ENCODE data around the gene OS9. TPM values are rescaled to one million over a fixed set of nuclear protein-coding genes. Genes with fewer than 3 reads are reported as not detected.
A peak's percentile ranks its signal among the peaks of the same experiment; 100 is the strongest.

OS9 gene
- total and polyA plus RNA-seq, 9 of the 15 experiments (the other 6 are each of a cell fraction or from before 2014, with no cell fraction given), result 4.6 to 105 (median 89.5) TPM

DNA sequence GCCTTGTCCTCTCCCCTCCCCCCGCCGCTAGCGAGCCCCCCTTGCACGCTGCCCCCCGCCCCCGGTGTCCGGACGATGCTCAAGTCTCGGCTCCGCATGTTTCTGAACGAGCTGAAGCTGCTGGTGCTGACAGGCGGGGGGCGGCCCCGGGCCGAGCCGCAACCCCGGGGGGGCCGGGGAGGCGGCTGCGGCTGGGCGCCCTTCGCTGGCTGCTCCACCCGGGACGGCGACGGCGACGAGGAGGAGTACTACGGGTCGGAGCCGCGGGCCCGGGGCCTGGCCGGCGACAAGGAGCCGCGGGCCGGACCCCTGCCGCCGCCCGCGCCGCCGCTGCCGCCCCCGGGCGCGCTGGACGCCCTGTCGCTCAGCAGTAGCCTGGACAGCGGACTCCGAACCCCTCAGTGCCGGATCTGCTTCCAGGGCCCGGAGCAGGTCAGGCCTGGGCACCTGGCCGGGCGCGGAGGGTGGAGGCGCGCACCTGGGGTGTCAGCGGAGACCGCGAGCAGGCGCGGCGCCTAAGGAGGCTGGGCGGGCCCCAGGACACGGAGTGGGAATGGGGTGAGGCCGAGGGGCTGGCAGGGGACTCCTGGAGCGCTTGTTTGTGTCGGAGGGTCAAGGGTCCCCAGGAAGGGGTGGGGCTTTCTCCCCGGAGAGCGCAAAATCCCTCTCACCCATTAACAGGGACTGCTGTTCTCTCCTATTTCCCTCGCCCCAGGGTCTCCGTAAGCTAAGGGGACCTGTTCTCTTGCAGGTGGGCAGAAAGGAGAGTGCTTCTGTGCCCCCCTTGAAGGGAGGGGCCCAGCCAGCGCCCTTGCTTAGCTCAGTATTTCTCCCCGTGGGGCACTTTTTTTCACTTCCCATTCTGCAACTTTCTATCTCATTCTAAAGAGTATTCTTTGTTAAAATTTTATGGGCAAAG lies 61.8 kb downstream of the OS9 start (continued):
- no peak for TF ChIP-seq NR2C2 (CRISPR knock-in tag; IDR thresholded peaks at IDR 0.05)
- TF ChIP-seq NR2C2 (tag; IDR thresholded peaks at IDR 0.05), result peak; percentile 45; the same call in 1 of the 2 replicates
- TF ChIP-seq, protein P1, sequence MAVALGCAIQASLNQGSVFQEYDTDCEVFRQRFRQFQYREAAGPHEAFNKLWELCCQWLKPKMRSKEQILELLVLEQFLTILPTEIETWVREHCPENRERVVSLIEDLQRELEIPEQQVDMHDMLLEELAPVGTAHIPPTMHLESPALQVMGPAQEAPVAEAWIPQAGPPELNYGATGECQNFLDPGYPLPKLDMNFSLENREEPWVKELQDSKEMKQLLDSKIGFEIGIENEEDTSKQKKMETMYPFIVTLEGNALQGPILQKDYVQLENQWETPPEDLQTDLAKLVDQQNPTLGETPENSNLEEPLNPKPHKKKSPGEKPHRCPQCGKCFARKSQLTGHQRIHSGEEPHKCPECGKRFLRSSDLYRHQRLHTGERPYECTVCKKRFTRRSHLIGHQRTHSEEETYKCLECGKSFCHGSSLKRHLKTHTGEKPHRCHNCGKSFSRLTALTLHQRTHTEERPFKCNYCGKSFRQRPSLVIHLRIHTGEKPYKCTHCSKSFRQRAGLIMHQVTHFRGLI (CRISPR knock-in tag; IDR thresholded peaks at IDR 0.05), result no peak
- TF ChIP-seq SMARCE1 (IDR thresholded peaks at IDR 0.05), result no peak
- no peak for TF ChIP-seq C11orf30 (IDR thresholded peaks at IDR 0.05; ENCODE audit: low read depth)
- no peak for TF ChIP-seq KLF13 (tag; IDR thresholded peaks at IDR 0.05; ENCODE audit: borderline replicate concordance, low read depth)
- TF ChIP-seq ZFP36 (IDR thresholded peaks at IDR 0.05; ENCODE audit: low read depth, low read length, partially characterized antibody), result no peak
- TF ChIP-seq WHSC1 (IDR thresholded peaks at IDR 0.05; ENCODE audit: low read length), result no peak
- no peak for TF ChIP-seq ZKSCAN3 (CRISPR knock-in tag; IDR thresholded peaks at IDR 0.05)
- TF ChIP-seq, protein P2, sequence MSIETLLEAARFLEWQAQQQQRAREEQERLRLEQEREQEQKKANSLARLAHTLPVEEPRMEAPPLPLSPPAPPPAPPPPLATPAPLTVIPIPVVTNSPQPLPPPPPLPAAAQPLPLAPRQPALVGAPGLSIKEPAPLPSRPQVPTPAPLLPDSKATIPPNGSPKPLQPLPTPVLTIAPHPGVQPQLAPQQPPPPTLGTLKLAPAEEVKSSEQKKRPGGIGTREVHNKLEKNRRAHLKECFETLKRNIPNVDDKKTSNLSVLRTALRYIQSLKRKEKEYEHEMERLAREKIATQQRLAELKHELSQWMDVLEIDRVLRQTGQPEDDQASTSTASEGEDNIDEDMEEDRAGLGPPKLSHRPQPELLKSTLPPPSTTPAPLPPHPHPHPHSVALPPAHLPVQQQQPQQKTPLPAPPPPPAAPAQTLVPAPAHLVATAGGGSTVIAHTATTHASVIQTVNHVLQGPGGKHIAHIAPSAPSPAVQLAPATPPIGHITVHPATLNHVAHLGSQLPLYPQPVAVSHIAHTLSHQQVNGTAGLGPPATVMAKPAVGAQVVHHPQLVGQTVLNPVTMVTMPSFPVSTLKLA (conservative IDR thresholded peaks at IDR 0.05), result no peak
- no peak for TF ChIP-seq CHD2 (IDR thresholded peaks at IDR 0.05; ENCODE audit: low read depth, low read length)
- TF ChIP-seq, protein P3, sequence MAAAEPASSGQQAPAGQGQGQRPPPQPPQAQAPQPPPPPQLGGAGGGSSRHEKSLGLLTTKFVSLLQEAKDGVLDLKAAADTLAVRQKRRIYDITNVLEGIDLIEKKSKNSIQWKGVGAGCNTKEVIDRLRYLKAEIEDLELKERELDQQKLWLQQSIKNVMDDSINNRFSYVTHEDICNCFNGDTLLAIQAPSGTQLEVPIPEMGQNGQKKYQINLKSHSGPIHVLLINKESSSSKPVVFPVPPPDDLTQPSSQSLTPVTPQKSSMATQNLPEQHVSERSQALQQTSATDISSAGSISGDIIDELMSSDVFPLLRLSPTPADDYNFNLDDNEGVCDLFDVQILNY (CRISPR knock-in tag; IDR thresholded peaks at IDR 0.05), result no peak
- TF ChIP-seq ZFX (CRISPR knock-in tag; IDR thresholded peaks at IDR 0.05), result 0 out of 2 replicates have a peak, but pooled peaks have one; percentile 34
- TF ChIP-seq CEBPG (CRISPR knock-in tag; IDR thresholded peaks at IDR 0.05), result no peak
- no peak for TF ChIP-seq CEBPG (tag; conservative IDR thresholded peaks at IDR 0.05 in 1 of 2, IDR thresholded peaks at IDR 0.05 in 1 of 2)
- TF ChIP-seq ILK (tag; IDR thresholded peaks at IDR 0.05; ENCODE audit: borderline replicate concordance, low read depth), result no peak
- no peak for TF ChIP-seq ZNF436 (CRISPR knock-in tag; IDR thresholded peaks at IDR 0.05)
- TF ChIP-seq CSDE1 (IDR thresholded peaks at IDR 0.05), result no peak
- no peak for TF ChIP-seq HNRNPH1 (optimal IDR thresholded peaks at IDR 0.05; ENCODE audit: low read depth, low read length)
- TF ChIP-seq, protein P4, sequence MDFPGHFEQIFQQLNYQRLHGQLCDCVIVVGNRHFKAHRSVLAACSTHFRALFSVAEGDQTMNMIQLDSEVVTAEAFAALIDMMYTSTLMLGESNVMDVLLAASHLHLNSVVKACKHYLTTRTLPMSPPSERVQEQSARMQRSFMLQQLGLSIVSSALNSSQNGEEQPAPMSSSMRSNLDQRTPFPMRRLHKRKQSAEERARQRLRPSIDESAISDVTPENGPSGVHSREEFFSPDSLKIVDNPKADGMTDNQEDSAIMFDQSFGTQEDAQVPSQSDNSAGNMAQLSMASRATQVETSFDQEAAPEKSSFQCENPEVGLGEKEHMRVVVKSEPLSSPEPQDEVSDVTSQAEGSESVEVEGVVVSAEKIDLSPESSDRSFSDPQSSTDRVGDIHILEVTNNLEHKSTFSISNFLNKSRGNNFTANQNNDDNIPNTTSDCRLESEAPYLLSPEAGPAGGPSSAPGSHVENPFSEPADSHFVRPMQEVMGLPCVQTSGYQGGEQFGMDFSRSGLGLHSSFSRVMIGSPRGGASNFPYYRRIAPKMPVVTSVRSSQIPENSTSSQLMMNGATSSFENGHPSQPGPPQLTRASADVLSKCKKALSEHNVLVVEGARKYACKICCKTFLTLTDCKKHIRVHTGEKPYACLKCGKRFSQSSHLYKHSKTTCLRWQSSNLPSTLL (IDR thresholded peaks at IDR 0.05), result no peak
- TF ChIP-seq HSF4 (CRISPR knock-in tag; IDR thresholded peaks at IDR 0.05; ENCODE audit: borderline replicate concordance), result no peak
